NCI-H82 treated with DMSO at 0.1 percent for 48 hours (cell line): ENCODE measurements around the gene VLDLR.

Source experiments
- DNase-seq: peaks from one replicate; lab custom pipeline; 2025; ENCODE audit not compliant: unreplicated experiment; lab: John Stamatoyannopoulos, UW

Gene VLDLR

GRCh38 chr9:2662496-2662895, 40.9 kb downstream of the VLDLR start:
- DNase-seq: no peak

GRCh38 chr9:2663461-2664173, 42.0 kb downstream of the VLDLR start:
- no peak for DNase-seq

- no peak for DNase-seq
Measured at GRCh38 chr9:2664174-2665065, 42.8 kb downstream of the VLDLR start.

- no peak for DNase-seq
Measured at GRCh38 chr9:2666569-2666968, 45.0 kb downstream of the VLDLR start.

- DNase-seq: no peak
Measured at GRCh38 chr9:2673161-2673560, 51.6 kb downstream of the VLDLR start.

GRCh38 chr9:2674141-2674824, 52.7 kb downstream of the VLDLR start:
- no peak for DNase-seq

- DNase-seq: no peak
Measured at GRCh38 chr9:2675834-2676233, 54.2 kb downstream of the VLDLR start.

GRCh38 chr9:2676466-2676865, 54.9 kb downstream of the VLDLR start:
- no peak for DNase-seq

DNA sequence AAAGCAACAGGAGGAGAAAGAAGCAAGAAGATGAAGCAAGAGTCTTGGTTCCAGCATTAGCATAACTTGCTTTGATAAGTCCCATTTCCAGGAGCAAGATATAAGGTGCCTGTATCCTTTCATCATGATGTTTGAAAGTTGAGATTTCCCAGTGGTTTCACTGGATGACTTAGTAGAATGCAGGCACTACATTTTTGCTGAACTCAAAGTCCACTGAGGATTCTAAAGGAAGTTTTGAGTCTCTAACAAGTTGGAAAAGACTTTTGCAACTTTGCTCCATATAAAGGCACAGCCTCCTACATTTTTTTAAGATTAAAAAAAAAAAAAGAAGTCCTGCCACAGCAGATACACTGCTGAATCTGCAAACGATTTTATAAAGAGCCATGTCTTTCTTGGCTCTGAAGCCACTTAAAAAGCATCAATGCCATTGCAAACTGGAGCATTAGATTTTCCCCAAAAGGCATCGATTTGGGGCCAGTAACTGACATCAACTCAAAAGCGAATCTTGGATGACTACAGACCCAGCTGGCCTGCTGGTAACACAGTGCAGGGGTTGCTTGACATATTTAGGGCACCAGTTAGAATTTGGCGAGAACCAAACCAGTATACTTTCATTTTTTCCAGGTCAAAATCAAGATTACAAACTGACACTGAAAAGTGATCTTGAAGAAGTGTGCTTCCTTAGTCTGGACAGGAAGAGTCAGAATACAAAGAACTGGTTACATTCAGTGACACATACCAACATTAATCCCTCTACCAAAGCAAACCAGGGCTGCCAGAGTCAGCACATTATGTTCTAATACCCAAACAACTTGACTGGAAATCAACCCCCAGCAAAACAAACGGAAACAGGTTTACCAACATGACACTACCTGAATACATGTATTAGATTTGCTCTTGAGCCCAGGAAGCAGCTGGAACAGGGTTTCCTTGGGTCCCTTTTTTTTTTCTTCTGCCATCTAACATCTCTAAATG, 56.6 kb downstream of the VLDLR start:
- DNase-seq: no peak

- DNase-seq: no peak
Measured at GRCh38 chr9:2679011-2679410, 57.4 kb downstream of the VLDLR start.

DNA sequence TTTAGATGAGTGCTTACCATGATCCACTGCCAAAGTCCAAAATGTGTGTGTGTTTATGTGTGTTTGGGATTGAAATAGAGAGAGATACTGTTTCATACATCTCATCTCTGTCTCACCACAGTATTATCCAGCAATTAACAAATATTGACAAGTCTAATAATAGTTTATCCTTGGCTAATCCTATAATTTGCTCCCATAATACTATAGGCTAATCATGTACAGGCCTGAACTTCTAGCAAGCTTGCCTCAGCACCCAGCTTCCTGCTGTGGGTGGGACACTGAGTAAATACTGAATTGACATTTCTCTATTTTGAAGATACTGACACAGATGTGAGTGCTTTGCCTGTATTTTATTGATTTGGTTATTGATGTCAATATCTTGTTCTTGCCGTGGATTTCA, 60.4 kb downstream of the VLDLR start:
- peak; percentile 23 for DNase-seq

- DNase-seq: no peak
Measured at GRCh38 chr9:2686911-2687310, 65.3 kb downstream of the VLDLR start.

GRCh38 chr9:2688636-2689035, 67.0 kb downstream of the VLDLR start:
- no peak for DNase-seq

DNA sequence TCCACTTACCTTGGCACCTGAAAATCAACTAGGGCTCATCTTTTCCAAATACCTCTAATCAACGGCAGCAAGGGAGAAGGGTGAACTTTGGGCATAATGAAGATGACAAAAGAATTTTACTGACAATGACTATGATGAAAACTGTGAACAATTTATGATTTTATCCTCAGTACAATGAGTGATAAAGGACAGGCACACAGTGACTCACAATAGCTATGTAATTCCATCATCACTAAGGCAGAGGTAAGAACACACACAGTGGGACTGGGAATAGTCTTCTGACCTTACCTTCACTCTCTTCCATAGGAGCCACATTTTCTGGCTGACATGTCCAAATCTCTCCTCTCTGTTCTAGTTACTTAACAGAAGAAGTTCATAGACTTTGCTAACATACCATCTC, 69.6 kb downstream of the VLDLR start:
- no peak for DNase-seq

DNA sequence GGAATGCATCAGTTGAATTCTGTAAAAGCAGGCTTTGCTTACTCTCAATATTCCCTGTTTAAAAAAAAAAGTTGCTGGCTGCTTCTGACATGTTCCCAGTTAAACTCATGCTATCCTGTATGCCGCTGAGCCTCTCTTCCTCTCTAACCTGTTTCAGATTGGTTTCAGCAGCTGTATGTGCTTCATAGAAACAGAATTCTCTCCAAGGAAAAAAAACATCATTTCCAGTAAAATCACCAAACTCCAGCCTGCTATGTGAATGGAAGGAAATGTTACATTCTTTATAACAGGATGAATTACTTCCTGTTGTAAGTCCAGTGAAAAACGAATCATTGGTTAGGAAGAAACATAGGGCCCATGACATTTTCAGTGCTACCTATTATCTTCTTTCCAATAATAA, 70.0 kb downstream of the VLDLR start:
- no peak for DNase-seq

DNA sequence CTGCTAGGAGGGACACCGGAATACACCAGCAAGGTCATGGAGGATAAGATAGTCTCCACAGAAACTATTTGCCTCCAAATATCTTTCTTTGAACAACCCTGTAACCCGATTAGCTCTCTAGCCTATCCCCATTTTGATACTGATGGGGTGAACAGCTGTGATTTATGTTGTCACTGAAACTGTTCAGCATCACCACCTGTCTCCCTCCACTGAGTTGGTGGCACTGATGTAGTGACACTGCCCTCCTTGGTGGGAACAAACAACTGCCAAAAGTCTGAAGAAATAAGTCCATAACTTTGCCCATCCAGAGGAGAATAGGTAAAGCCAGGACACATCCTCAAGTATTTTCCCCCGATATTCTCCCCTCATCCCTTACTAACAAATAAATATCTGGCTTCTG, 71.5 kb downstream of the VLDLR start:
- peak; percentile 79 for DNase-seq

- no peak for DNase-seq
Measured at GRCh38 chr9:2697492-2697891, 75.9 kb downstream of the VLDLR start.

DNA sequence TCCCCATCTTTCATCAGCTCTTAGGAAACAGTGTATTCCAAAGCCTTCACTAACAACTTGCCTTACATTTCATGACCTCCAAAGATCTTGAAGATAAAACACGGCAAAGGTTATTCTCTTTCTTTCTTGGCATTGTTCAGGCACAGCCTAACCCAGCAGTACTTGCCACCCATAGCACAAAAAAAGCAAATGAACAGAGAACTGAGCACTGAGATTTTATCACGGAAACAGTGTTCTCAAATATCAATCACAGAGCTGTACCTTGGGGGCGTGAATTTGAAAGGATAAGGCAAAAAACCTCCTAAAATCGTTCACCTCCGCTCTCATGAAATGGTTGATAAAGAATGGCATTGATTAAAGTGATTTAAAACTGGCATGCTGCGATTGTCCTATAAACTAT, 78.8 kb downstream of the VLDLR start:
- DNase-seq: no peak

- DNase-seq: no peak
Measured at GRCh38 chr9:2700909-2701550, 79.4 kb downstream of the VLDLR start.

DNA sequence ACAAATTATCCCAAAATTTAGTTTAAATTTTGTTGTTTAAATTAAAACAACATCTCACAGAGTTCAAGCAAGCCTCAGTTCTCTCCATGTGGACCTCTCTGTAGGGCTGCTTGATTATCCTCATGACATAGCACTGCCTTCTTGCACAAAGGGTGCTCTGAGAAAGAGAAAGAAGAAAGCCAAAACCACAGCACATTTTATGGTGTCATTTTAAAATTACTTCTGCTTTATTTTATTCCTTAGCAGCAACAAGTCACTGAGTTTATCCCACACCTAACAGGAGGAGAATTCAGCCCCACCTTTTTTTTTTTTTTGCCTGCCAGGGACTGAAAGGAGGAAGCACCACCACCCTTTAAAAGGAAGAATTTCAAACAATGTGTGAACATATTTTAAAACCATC, 82.9 kb downstream of the VLDLR start:
- DNase-seq: no peak
